ENCODE results near the gene MTCH1. TPM values are rescaled to one million over a fixed set of nuclear protein-coding genes. Genes with fewer than 3 reads are reported as not detected.

MTCH1 gene
- total RNA-seq, 4 donors from 2014 or later: 127 to 186 (median 158) TPM

DNA sequence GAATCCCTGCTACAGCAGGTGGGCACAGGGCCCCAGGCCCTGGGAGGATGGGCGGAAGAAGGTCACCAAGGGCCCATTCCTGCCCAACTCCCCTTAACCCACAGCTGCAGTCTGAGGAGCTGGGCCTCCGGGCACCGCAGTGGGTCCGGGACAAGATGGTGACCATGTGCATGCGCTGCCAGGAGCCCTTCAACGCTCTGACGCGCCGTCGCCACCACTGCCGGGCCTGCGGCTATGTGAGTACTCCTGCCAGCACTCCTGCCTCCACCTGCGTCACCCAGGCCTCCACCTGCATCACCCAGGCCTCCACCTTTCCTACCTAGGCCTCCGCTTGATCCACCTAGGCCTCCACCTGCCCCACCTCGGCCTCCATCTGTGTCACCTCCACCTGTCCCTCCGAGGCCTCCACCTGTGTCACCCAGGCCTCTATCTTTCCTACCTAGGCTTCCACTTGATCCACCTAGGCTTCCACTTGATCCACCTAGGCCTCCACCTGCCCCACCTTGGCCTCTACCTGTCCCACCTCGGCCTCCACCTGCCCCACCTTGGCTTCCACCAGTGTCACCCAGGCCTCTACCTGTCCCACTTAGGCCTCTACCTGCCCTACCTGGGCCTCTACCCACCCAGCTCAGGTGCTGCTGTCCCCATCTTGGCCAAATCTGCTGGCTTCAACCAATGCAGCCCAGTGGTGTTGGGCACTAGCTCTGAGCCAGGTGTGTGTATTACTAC is 36.3 kb upstream of the MTCH1 start:
- Histone ChIP-seq H3K4me3 (no peak overlapping the region), H3K36me3 (no peaks in the 10 kb centered on the region), H3K4me1 (peaks cover 0 to 10% (median 1%) of the 10 kb centered on the region in 4 donors), H3K27me3 (no peaks in the 10 kb centered on the region), H3K9me3 (no peaks in the 10 kb centered on the region), H3K27ac (no peak overlapping the region)
- TF ChIP-seq POLR2A (IDR thresholded peaks at IDR 0.05): no peak
- TF ChIP-seq, protein P1, sequence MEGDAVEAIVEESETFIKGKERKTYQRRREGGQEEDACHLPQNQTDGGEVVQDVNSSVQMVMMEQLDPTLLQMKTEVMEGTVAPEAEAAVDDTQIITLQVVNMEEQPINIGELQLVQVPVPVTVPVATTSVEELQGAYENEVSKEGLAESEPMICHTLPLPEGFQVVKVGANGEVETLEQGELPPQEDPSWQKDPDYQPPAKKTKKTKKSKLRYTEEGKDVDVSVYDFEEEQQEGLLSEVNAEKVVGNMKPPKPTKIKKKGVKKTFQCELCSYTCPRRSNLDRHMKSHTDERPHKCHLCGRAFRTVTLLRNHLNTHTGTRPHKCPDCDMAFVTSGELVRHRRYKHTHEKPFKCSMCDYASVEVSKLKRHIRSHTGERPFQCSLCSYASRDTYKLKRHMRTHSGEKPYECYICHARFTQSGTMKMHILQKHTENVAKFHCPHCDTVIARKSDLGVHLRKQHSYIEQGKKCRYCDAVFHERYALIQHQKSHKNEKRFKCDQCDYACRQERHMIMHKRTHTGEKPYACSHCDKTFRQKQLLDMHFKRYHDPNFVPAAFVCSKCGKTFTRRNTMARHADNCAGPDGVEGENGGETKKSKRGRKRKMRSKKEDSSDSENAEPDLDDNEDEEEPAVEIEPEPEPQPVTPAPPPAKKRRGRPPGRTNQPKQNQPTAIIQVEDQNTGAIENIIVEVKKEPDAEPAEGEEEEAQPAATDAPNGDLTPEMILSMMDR (IDR thresholded peaks at IDR 0.05): no peak
- DNase-seq: no peak

DNA sequence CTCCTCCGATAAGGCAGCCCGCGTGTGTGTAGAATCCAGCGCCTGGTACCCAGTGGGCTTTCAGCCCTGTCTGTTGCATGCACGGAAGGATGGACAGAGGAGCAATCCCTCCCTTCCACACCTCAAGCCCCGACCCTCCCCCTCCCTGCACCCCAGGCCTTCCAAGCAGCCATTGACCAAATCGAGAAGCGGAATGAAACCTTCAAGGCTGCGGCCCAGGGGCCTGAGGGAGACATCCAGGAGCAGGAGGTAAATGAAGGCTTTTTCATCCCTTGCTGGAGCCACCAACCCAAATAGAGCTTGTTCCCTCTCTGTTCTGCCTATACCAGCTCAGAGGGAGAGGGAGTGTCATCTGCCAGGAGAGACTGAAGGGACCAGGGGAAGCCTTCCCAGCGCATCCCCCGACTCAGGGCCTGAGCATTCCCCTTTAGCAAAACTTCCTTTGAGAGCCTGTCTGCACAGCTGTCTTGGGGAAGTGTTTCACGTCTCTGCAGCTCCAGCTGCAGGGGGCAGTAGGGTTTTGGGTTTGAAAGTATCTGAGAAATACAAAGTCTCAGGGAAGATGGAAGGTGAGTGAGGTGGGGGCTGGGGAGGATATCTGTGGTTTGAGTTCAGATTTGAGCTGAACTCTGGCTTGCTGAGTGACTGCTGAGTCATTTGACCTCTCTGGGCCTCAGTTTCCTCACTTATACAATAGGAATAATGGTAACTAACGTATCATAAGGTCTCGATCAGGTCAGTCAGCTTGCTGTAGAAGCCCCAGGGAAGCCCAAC is 35.5 kb upstream of the MTCH1 start:
- peak in 2 of 3 donors; percentile 41 to 65 for DNase-seq
- Histone ChIP-seq H3K9me3 (no peaks in the 10 kb centered on the region), H3K27ac (no peak overlapping the region), H3K27me3 (no peaks in the 10 kb centered on the region), H3K4me3 (no peak overlapping the region), H3K36me3 (no peaks in the 10 kb centered on the region), H3K4me1 (peaks cover 0 to 10% (median 1%) of the 10 kb centered on the region in 4 donors)
- TF ChIP-seq, protein P1 (IDR thresholded peaks at IDR 0.05): peak in 3 of 6 experiments; percentile 29 to 43 (median 30)
- no peak for TF ChIP-seq POLR2A (IDR thresholded peaks at IDR 0.05)

DNA sequence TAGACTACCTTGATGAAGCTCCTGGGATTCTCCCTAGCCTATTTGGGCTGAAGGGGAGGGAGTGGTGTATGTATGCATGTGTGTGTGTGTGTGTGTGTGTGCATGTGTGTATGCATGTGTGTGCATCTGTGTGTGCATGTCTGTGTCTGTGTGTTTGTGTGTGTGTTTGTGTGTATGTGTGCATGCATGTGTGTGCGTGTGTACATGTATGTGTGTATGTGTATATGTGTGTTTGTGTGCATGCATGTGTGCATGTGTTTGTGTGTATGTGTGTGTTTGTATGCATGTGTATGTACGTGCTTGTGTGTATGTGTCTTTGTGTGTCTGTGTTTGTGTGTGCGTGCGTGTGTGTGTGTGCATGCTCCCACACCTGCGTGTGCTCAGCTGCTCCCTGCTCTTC is 34.8 kb upstream of the MTCH1 start:
- DNase-seq: no peak
- no peaks in the 10 kb centered on the region for H3K27me3 ChIP-seq
- H3K27ac ChIP-seq: no peak overlapping the region
- H3K36me3 ChIP-seq: no peaks in the 10 kb centered on the region
- H3K9me3 ChIP-seq: no peaks in the 10 kb centered on the region
- no peak overlapping the region for H3K4me3 ChIP-seq
- no peak for TF ChIP-seq POLR2A (IDR thresholded peaks at IDR 0.05)
- TF ChIP-seq, protein P1 (IDR thresholded peaks at IDR 0.05): no peak
- peaks cover 0 to 10% (median 1%) of the 10 kb centered on the region in 4 donors for H3K4me1 ChIP-seq

DNA sequence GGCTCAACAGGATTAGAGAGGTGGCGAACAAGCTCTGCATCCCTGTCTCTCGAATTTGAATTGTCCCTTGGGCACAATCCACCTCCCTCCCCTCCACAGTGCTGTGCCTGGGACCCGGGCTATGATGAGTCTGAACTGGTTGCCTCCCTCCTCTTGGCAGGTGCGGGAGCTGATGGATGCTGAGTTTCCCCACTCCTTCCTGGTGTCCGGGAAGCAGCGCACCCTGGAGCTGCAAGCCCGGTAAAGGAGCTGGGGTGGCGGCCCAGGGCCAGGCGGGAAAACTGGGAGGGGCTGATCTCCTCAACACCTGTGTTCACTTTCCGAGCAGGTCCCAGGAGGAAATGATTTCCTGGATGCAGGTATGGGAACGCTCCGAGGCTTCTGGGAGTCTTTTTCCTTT is 34.4 kb upstream of the MTCH1 start:
- DNase-seq: peak in 2 of 3 donors; percentile 69 to 72
- Histone ChIP-seq H3K27me3 (no peaks in the 10 kb centered on the region), H3K27ac (no peak overlapping the region), H3K4me1 (peaks cover 0 to 10% (median 1%) of the 10 kb centered on the region in 4 donors), H3K36me3 (no peaks in the 10 kb centered on the region), H3K4me3 (no peak overlapping the region), H3K9me3 (no peaks in the 10 kb centered on the region)
- no peak for TF ChIP-seq POLR2A (IDR thresholded peaks at IDR 0.05)
- TF ChIP-seq, protein P1 (IDR thresholded peaks at IDR 0.05): no peak

DNA sequence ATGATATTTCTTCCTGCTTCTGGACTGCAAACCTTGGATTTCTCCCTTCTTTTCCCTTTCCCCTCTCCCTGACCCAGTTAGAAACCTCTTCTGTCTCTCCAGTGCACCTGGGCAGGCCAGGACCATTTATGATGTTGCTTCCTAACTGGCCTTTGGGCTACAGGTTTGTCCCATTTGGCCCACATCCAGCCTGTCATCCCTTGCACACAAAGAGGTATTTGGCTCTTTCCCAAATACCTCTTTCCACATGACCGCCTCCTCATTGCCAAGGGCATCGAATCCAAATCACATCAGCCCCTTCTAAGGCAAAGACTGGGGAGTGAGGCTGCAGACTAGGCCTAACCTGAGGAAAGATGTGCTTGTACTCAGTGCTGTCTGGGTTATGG is 33.1 kb upstream of the MTCH1 start:
- peak overlapping the region in 1 of 4 donors; percentile 49 for H3K27ac ChIP-seq
- peaks cover 0 to 10% (median 1%) of the 10 kb centered on the region in 4 donors for H3K4me1 ChIP-seq
- H3K4me3 ChIP-seq: no peak overlapping the region
- H3K27me3 ChIP-seq: no peaks in the 10 kb centered on the region
- H3K36me3 ChIP-seq: no peaks in the 10 kb centered on the region
- DNase-seq: no peak
- TF ChIP-seq, protein P1 (IDR thresholded peaks at IDR 0.05): no peak
- TF ChIP-seq POLR2A (IDR thresholded peaks at IDR 0.05): no peak
- no peaks in the 10 kb centered on the region for H3K9me3 ChIP-seq

Measured in Peyer's patch (tissue), 4 donors.